Smooth muscle cell (in vitro differentiated cells): ENCODE data around the gene OGFR. TPM values are rescaled to one million over a fixed set of nuclear protein-coding genes. Genes with fewer than 3 reads are reported as not detected.

Source experiments
- DNase-seq: peaks from one replicate; lab custom pipeline; 2025; ENCODE audit not compliant: unreplicated experiment; lab: John Stamatoyannopoulos, UW
- H2AFZ ChIP-seq: fragments of 200-600 bp; sonication (generic); 2 replicates; pipeline ENCODE4 v1.6.0; 2016; ENCODE audit warnings: antibody characterized with exemption, low read depth, mild to moderate bottlenecking
- H3F3A ChIP-seq: fragments of 200-600 bp; sonication (generic); 2 replicates; pipeline ENCODE4 v1.6.0; 2017; ENCODE audit warnings: antibody characterized with exemption, low read depth
- H3K27ac ChIP-seq: fragments of 200-600 bp; sonication (generic); 2 replicates; pipeline ENCODE4 v1.5.1; 2016; ENCODE audit warnings: low read depth, mild to moderate bottlenecking
- H3K27me3 ChIP-seq: fragments of 200-600 bp; sonication (generic); 2 replicates; pipeline ENCODE4 v1.6.1; 2016; ENCODE audit warnings: low read depth, mild to moderate bottlenecking
- H3K36me3 ChIP-seq: fragments of 200-600 bp; sonication (generic); 2 replicates; pipeline ENCODE4 v1.5.1; 2016; ENCODE audit warnings: low read depth
- H3K4me1 ChIP-seq: fragments of 200-600 bp; sonication (generic); 2 replicates; pipeline ENCODE4 v1.5.1; 2016; ENCODE audit warnings: low read depth
- H3K4me2 ChIP-seq: fragments of 200-600 bp; sonication (generic); 2 replicates; pipeline ENCODE4 v1.6.0; 2016; ENCODE audit warnings: mild to moderate bottlenecking
- H3K4me3 ChIP-seq: fragments of 200-600 bp; sonication (generic); 2 replicates; pipeline ENCODE4 v1.5.1; 2016; ENCODE audit warnings: mild to moderate bottlenecking
- H3K79me2 ChIP-seq: fragments of 200-600 bp; sonication (generic); 2 replicates; pipeline ENCODE4 v1.6.0; 2016; ENCODE audit warnings: low read depth, mild to moderate bottlenecking
- H3K9ac ChIP-seq: fragments of 200-600 bp; sonication (generic); 2 replicates; pipeline ENCODE4 v1.6.0; 2016; ENCODE audit warnings: low read depth
- H3K9me3 ChIP-seq: fragments of 200-600 bp; sonication (generic); replicated peaks from 2 replicates; pipeline ENCODE4 v1.5.1; 2016; ENCODE audit warnings: low read depth
- H4K20me1 ChIP-seq: fragments of 200-600 bp; sonication (generic); 2 replicates; pipeline ENCODE4 v1.6.0; 2016; ENCODE audit warnings: low read depth
- CTCF ChIP-seq: fragments of 200-600 bp; sonication (generic); IDR thresholded peaks from 2 replicates; pipeline ENCODE4 v1.5.1; 2017; ENCODE audit warnings: borderline replicate concordance, mild to moderate bottlenecking, antibody characterized with exemption; ENCODE audit not compliant: insufficient read depth, poor library complexity, severe bottlenecking
- WGBS: methylation state at CpG from one replicate; pipeline ENCODE4 v1.1.7; 2016; ENCODE audit warnings: low lambda C conversion rate; 5-methylcytosine and 5-hydroxymethylcytosine counted together
- polyA plus RNA-seq: library from polyadenylated mRNA; unstranded; fragments of >200 nt; fragmentation: Nextera tagmentation; extraction: Ambion mirVana; gene quantifications from 2 replicates; pipeline ENCODE4 v1.2.1, GENCODE V29; 2016
- total RNA-seq: library from RNA; depleted of rRNA; stranded (reverse); fragments of >200 nt; gene quantifications from 2 replicates; pipeline ENCODE4 v1.2.3, GENCODE V29; 2014

The OGFR gene
- total and polyA plus RNA-seq, 2 experiments from 2014 or later = 24.4 to 53.2 TPM

GRCh38 chr20:62837790-62838127, 33.1 kb downstream of the OGFR start:
- WGBS = 93% methylated on average over 8 of the region's 8 CpGs
- H3K4me1 ChIP-seq = no peaks in the 10 kb centered on the region
- H3K4me2 ChIP-seq = no peak overlapping the region
- H3K4me3 ChIP-seq = no peak overlapping the region
- H3K27me3 ChIP-seq = no peaks in the 10 kb centered on the region
- no peak for DNase-seq
- no peaks in the 10 kb centered on the region for H4K20me1 ChIP-seq
- no peaks in the 10 kb centered on the region for H3K79me2 ChIP-seq
- no peaks in the 10 kb centered on the region for H3K36me3 ChIP-seq
- TF ChIP-seq CTCF = no peak
- H3K27ac ChIP-seq = no peak overlapping the region
- no peak overlapping the region for H3K9ac ChIP-seq
- H2AFZ ChIP-seq = no peak overlapping the region
- no peaks in the 10 kb centered on the region for H3F3A ChIP-seq
- no peaks in the 10 kb centered on the region for H3K9me3 ChIP-seq

GRCh38 chr20:62838128-62838891, 33.7 kb downstream of the OGFR start:
- 95% methylated on average over 27 of the region's 27 CpGs for WGBS
- Histone ChIP-seq H3K9ac (no peak overlapping the region), H3F3A (no peaks in the 10 kb centered on the region), H2AFZ (no peak overlapping the region), H3K36me3 (no peaks in the 10 kb centered on the region), H4K20me1 (no peaks in the 10 kb centered on the region), H3K4me1 (no peaks in the 10 kb centered on the region), H3K4me3 (no peak overlapping the region), H3K9me3 (no peaks in the 10 kb centered on the region), H3K79me2 (no peaks in the 10 kb centered on the region), H3K27me3 (no peaks in the 10 kb centered on the region), H3K4me2 (no peak overlapping the region), H3K27ac (no peak overlapping the region)
- no peak for DNase-seq
- no peak for TF ChIP-seq CTCF

GRCh38 chr20:62839261-62839660, 34.6 kb downstream of the OGFR start:
- TF ChIP-seq CTCF = no peak
- Histone ChIP-seq H3K79me2 (no peaks in the 10 kb centered on the region), H3K4me1 (no peaks in the 10 kb centered on the region), H3K36me3 (no peaks in the 10 kb centered on the region), H3F3A (no peaks in the 10 kb centered on the region), H3K4me2 (no peak overlapping the region), H3K9ac (no peak overlapping the region), H2AFZ (no peak overlapping the region), H3K9me3 (no peaks in the 10 kb centered on the region), H3K27me3 (no peaks in the 10 kb centered on the region), H3K4me3 (no peak overlapping the region), H4K20me1 (no peaks in the 10 kb centered on the region), H3K27ac (no peak overlapping the region)
- 97% methylated on average over 8 of the region's 8 CpGs for WGBS
- DNase-seq = no peak

- no peak for TF ChIP-seq CTCF
- no peaks in the 10 kb centered on the region for H3K4me1 ChIP-seq
- no peaks in the 10 kb centered on the region for H3K79me2 ChIP-seq
- no peaks in the 10 kb centered on the region for H3K36me3 ChIP-seq
- H3K27me3 ChIP-seq = no peaks in the 10 kb centered on the region
- no peaks in the 10 kb centered on the region for H3F3A ChIP-seq
- no peak overlapping the region for H3K4me3 ChIP-seq
- no peak overlapping the region for H2AFZ ChIP-seq
- 94% methylated on average over 8 of the region's 11 CpGs for WGBS
- H3K9me3 ChIP-seq = no peaks in the 10 kb centered on the region
- no peaks in the 10 kb centered on the region for H4K20me1 ChIP-seq
- H3K9ac ChIP-seq = no peak overlapping the region
- no peak for DNase-seq
- no peak overlapping the region for H3K27ac ChIP-seq
- no peak overlapping the region for H3K4me2 ChIP-seq
These were observed 35.2 kb downstream of the OGFR start for GRCh38 chr20:62839816-62840215.
